ENCODE data around the gene SELE.

GRCh38 chr1:169762699-169763098 lies 28.8 kb upstream of the SELE start:
- TF ChIP-seq POLR2A (IDR thresholded peaks at IDR 0.05) (no peak), CTCF (IDR thresholded peaks at IDR 0.05) (no peak), EP300 (IDR thresholded peaks at IDR 0.05) (no peak), POLR2AphosphoS5 (IDR thresholded peaks at IDR 0.05) (no peak)

Measured in upper lobe of left lung (tissue), 4 donors.